Neural cell (in vitro differentiated cells): ENCODE data around the gene VMAC. TPM values are rescaled to one million over a fixed set of nuclear protein-coding genes. Genes with fewer than 3 reads are reported as not detected.

Experiments used
- H2AFZ ChIP-seq: fragments of 200-600, 300-800 bp; sonication (generic), shearing (Covaris generic); 2 replicates; pipeline ENCODE4 v1.6.0; 2014; ENCODE audit warnings: low read depth, mild to moderate bottlenecking, antibody characterized with exemption, low read length, moderate library complexity
- H3F3A ChIP-seq: fragments of 200-600 bp; shearing (Covaris generic); 2 replicates; pipeline ENCODE4 v1.6.1; 2016; ENCODE audit warnings: mild to moderate bottlenecking, moderate library complexity, mixed read lengths, antibody characterized with exemption, low read length; ENCODE audit not compliant: insufficient read depth, poor library complexity, severe bottlenecking
- H3K27ac ChIP-seq: fragments of 200-600, 300-800 bp; sonication (generic), shearing (Covaris generic); 2 replicates; pipeline ENCODE4 v1.5.1; 2014; ENCODE audit warnings: mild to moderate bottlenecking, low read length, moderate library complexity
- H3K27me3 ChIP-seq: fragments of 300-800, 200-600 bp; sonication (generic), shearing (Covaris generic); 2 replicates; pipeline ENCODE4 v1.6.0; 2014; ENCODE audit warnings: mild to moderate bottlenecking, low read depth, low read length, moderate library complexity; ENCODE audit not compliant: insufficient read depth
- H3K36me3 ChIP-seq: fragments of 300-800, 200-600 bp; sonication (generic), shearing (Covaris generic); 2 replicates; pipeline ENCODE4 v1.5.1; 2014; ENCODE audit warnings: mild to moderate bottlenecking, antibody characterized with exemption, low read length, moderate library complexity; ENCODE audit not compliant: insufficient read depth
- H3K4me2 ChIP-seq: fragments of 300-800, 200-600 bp; sonication (generic), shearing (Covaris generic); 2 replicates; pipeline ENCODE4 v1.6.0; 2014; ENCODE audit warnings: mild to moderate bottlenecking, low read length
- H3K4me3 ChIP-seq: fragments of 300-800, 200-600 bp; sonication (generic), shearing (Covaris generic); 2 replicates; pipeline ENCODE4 v1.5.1; 2014; ENCODE audit warnings: mild to moderate bottlenecking, low read length, moderate library complexity
- H3K79me2 ChIP-seq: fragments of 200-600 bp; shearing (Covaris generic); replicated peaks from 2 replicates; pipeline ENCODE4 v1.6.0; 2014; ENCODE audit warnings: mild to moderate bottlenecking, low read length, moderate library complexity; ENCODE audit not compliant: insufficient read depth
- H3K9ac ChIP-seq: fragments of 300-800, 200-600 bp; sonication (generic), shearing (Covaris generic); 2 replicates; pipeline ENCODE4 v1.6.1; 2016; ENCODE audit warnings: mild to moderate bottlenecking, low read length, mixed read lengths
- H3K9me2 ChIP-seq: fragments of 200-600 bp; shearing (Covaris generic); 2 replicates; pipeline ENCODE4 v1.6.1; 2016; ENCODE audit warnings: mild to moderate bottlenecking, low read length, mixed read lengths; ENCODE audit not compliant: insufficient read depth
- H3K9me3 ChIP-seq: fragments of 200-600, 300-800 bp; sonication (generic), shearing (Covaris generic); 2 replicates; pipeline ENCODE4 v1.6.1; 2016; ENCODE audit warnings: mild to moderate bottlenecking, mixed run types, low read length, moderate library complexity, mixed read lengths
- H4K20me1 ChIP-seq: fragments of 200-600 bp; shearing (Covaris generic); 2 replicates; pipeline ENCODE4 v1.6.1; 2016; ENCODE audit warnings: mild to moderate bottlenecking, mixed run types; ENCODE audit not compliant: insufficient read depth
- EP300 ChIP-seq: fragments of 450-650 bp; conservative IDR thresholded peaks from 2 replicates; pipeline ENCODE4 v1.6.1; 2014; ENCODE audit warnings: antibody characterized with exemption, mild to moderate bottlenecking, moderate library complexity; ENCODE audit not compliant: poor library complexity, severe bottlenecking
- EZH2 ChIP-seq: fragments of 200-600, 300-800 bp; shearing (Covaris generic), sonication (generic); IDR thresholded peaks from 2 replicates; pipeline ENCODE4 v1.6.1; 2014; ENCODE audit warnings: antibody characterized with exemption, low read length, borderline replicate concordance, mild to moderate bottlenecking; ENCODE audit not compliant: insufficient read depth, poor library complexity, severe bottlenecking
- MXI1 ChIP-seq: fragments of 450-650 bp; conservative IDR thresholded peaks from 2 replicates; pipeline ENCODE4 v1.6.1; 2014; ENCODE audit warnings: antibody characterized with exemption, mild to moderate bottlenecking; ENCODE audit not compliant: poor library complexity, severe bottlenecking
- POLR2AphosphoS5 ChIP-seq: IDR thresholded peaks from 2 replicates; pipeline ENCODE4 v1.6.1; 2012
- RAD21 ChIP-seq: fragments of 450-650 bp; conservative IDR thresholded peaks from 2 replicates; pipeline ENCODE4 v1.6.1; 2014; ENCODE audit warnings: antibody characterized with exemption, mild to moderate bottlenecking, moderate library complexity
- SMC3 ChIP-seq: fragments of 450-650 bp; conservative IDR thresholded peaks from 2 replicates; pipeline ENCODE4 v1.6.1; 2014; ENCODE audit warnings: antibody characterized with exemption, mild to moderate bottlenecking, moderate library complexity; ENCODE audit not compliant: poor library complexity
- TAF1 ChIP-seq: IDR thresholded peaks from 2 replicates; pipeline ENCODE4 v1.6.1; 2012; ENCODE audit warnings: low read depth
- polyA plus RNA-seq: library from polyadenylated mRNA; depleted of rRNA; stranded (reverse); fragments of >200 nt; gene quantifications from 2 replicates; pipeline ENCODE4 v1.2.3, GENCODE V29; 2014
- TF ChIP-seq, protein P1 (sequence below): fragments of 450-650 bp; IDR thresholded peaks from 2 replicates; pipeline ENCODE4 v1.5.1; 2014; ENCODE audit warnings: antibody characterized with exemption, mild to moderate bottlenecking, moderate library complexity; ENCODE audit not compliant: poor library complexity, severe bottlenecking
- TF ChIP-seq, protein P2 (sequence below): IDR thresholded peaks from 2 replicates; pipeline ENCODE4 v1.6.1; 2012; ENCODE audit warnings: borderline replicate concordance

Gene VMAC
- polyA plus RNA-seq, 1 donor from 2014 or later = 6.0 TPM

DNA sequence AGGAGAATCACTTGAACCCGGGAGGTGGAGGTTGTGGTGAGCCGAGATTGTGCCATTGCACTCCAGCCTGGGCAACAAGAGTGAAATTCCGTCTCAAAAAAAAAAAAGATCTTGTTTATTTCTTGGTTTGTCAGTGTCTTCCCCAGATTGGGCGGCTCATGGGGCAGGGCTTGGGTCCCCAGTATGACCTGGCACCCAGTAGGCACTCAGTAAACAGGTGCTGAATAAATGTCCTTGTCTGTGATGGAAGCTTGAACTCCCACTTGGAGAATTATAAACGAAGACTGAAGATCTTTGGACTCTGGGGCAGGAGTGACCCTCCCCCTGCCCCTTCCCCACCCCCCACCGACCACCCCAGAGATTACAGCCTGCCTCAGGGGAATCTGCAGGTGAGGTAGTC lies 24.5 kb upstream of the VMAC start:
- no peak overlapping the region for H3K4me3 ChIP-seq
- H3K9ac ChIP-seq = no peak overlapping the region
- no peaks in the 10 kb centered on the region for H3K9me2 ChIP-seq
- H4K20me1 ChIP-seq = no peaks in the 10 kb centered on the region
- no peak overlapping the region for H3K4me2 ChIP-seq
- TF ChIP-seq EP300 = no peak
- TF ChIP-seq POLR2AphosphoS5 = no peak
- TF ChIP-seq, protein P1, sequence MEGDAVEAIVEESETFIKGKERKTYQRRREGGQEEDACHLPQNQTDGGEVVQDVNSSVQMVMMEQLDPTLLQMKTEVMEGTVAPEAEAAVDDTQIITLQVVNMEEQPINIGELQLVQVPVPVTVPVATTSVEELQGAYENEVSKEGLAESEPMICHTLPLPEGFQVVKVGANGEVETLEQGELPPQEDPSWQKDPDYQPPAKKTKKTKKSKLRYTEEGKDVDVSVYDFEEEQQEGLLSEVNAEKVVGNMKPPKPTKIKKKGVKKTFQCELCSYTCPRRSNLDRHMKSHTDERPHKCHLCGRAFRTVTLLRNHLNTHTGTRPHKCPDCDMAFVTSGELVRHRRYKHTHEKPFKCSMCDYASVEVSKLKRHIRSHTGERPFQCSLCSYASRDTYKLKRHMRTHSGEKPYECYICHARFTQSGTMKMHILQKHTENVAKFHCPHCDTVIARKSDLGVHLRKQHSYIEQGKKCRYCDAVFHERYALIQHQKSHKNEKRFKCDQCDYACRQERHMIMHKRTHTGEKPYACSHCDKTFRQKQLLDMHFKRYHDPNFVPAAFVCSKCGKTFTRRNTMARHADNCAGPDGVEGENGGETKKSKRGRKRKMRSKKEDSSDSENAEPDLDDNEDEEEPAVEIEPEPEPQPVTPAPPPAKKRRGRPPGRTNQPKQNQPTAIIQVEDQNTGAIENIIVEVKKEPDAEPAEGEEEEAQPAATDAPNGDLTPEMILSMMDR = no peak
- TF ChIP-seq EZH2 = no peak
- TF ChIP-seq RAD21 = no peak
- TF ChIP-seq TAF1 = no peak
- no peak for TF ChIP-seq SMC3
- TF ChIP-seq MXI1 = no peak
- TF ChIP-seq, protein P2, sequence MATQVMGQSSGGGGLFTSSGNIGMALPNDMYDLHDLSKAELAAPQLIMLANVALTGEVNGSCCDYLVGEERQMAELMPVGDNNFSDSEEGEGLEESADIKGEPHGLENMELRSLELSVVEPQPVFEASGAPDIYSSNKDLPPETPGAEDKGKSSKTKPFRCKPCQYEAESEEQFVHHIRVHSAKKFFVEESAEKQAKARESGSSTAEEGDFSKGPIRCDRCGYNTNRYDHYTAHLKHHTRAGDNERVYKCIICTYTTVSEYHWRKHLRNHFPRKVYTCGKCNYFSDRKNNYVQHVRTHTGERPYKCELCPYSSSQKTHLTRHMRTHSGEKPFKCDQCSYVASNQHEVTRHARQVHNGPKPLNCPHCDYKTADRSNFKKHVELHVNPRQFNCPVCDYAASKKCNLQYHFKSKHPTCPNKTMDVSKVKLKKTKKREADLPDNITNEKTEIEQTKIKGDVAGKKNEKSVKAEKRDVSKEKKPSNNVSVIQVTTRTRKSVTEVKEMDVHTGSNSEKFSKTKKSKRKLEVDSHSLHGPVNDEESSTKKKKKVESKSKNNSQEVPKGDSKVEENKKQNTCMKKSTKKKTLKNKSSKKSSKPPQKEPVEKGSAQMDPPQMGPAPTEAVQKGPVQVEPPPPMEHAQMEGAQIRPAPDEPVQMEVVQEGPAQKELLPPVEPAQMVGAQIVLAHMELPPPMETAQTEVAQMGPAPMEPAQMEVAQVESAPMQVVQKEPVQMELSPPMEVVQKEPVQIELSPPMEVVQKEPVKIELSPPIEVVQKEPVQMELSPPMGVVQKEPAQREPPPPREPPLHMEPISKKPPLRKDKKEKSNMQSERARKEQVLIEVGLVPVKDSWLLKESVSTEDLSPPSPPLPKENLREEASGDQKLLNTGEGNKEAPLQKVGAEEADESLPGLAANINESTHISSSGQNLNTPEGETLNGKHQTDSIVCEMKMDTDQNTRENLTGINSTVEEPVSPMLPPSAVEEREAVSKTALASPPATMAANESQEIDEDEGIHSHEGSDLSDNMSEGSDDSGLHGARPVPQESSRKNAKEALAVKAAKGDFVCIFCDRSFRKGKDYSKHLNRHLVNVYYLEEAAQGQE = no peak
- no peak overlapping the region for H2AFZ ChIP-seq
- H3F3A ChIP-seq = no peaks in the 10 kb centered on the region
- H3K27me3 ChIP-seq = no peaks in the 10 kb centered on the region
- no peaks in the 10 kb centered on the region for H3K36me3 ChIP-seq
- H3K27ac ChIP-seq = no peak overlapping the region
- H3K79me2 ChIP-seq = no peaks in the 10 kb centered on the region
- no peaks in the 10 kb centered on the region for H3K9me3 ChIP-seq

DNA sequence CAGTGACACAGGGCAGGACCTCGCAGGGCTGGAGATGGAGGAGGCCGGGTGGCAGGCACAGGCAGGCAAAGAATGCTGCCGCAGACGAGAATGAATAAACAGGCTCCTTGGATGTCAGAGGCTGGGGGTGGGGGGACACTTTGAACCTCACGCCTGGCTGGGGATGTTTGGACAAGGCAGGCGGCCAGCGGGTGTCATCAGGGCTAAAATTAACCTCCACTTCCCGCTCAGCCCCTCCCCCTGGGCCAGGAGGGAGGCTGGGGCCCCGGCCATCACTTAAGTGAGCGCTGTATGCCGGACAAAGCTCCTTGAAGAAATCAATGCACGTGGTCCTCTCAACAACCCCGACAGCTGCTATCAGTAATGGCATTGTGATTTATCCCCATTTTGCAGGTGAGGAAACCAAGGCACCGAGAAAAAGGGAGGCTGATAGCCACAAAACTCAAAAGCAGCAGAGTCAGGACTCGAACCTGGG lies 24.0 kb upstream of the VMAC start:
- Histone ChIP-seq H3F3A (no peaks in the 10 kb centered on the region), H4K20me1 (no peaks in the 10 kb centered on the region), H3K9ac (no peak overlapping the region), H3K9me3 (no peaks in the 10 kb centered on the region), H3K9me2 (no peaks in the 10 kb centered on the region), H3K4me3 (no peak overlapping the region), H3K4me2 (no peak overlapping the region), H3K27me3 (no peaks in the 10 kb centered on the region), H3K27ac (no peak overlapping the region), H2AFZ (no peak overlapping the region), H3K79me2 (no peaks in the 10 kb centered on the region), H3K36me3 (no peaks in the 10 kb centered on the region)
- TF ChIP-seq MXI1 (no peak), EP300 (no peak), SMC3 (no peak), EZH2 (no peak), TAF1 (no peak), POLR2AphosphoS5 (no peak), RAD21 (no peak)
- TF ChIP-seq, protein P1 = no peak
- TF ChIP-seq, protein P2 = no peak
